SJCRH30 (cell line): ENCODE measurements around the gene OGFOD3. TPM values are rescaled to one million over a fixed set of nuclear protein-coding genes. Genes with fewer than 3 reads are reported as not detected.
A peak's percentile ranks its signal among the peaks of the same experiment; 100 is the strongest.
"Not testable (repeated sequence)": the region's sequence is repeated elsewhere in the genome, so short reads cannot be mapped to it uniquely, and the experiment has no call there.

Source experiments
- DNase-seq, 2 experiments: peaks; one replicate each; pipeline ENCODE4 v3.0.0-alpha.2; 2015 to 2020
- H3K27ac ChIP-seq: fragments of 250-450 bp; sonication (Bioruptor Pico); 2 replicates; pipeline ENCODE4 v1.5.1; 2020; ENCODE audit warnings: mild to moderate bottlenecking, moderate library complexity
- H3K27me3 ChIP-seq: fragments of 250-450 bp; sonication (Bioruptor Pico); 2 replicates; pipeline ENCODE4 v1.5.1; 2020; ENCODE audit warnings: mild to moderate bottlenecking, moderate library complexity
- H3K36me3 ChIP-seq: fragments of 250-450 bp; sonication (Bioruptor Pico); 2 replicates; pipeline ENCODE4 v1.5.1; 2020; ENCODE audit warnings: mild to moderate bottlenecking, moderate library complexity
- H3K4me1 ChIP-seq: fragments of 250-450 bp; sonication (Bioruptor Pico); 2 replicates; pipeline ENCODE4 v1.5.1; 2020; ENCODE audit warnings: mild to moderate bottlenecking, moderate library complexity
- H3K4me3 ChIP-seq: fragments of 250-450 bp; sonication (Bioruptor Pico); 2 replicates; pipeline ENCODE4 v1.5.1; 2020; ENCODE audit warnings: mild to moderate bottlenecking, moderate library complexity
- H3K9me3 ChIP-seq: fragments of 250-450 bp; sonication (Bioruptor Pico); replicated peaks from 2 replicates; pipeline ENCODE4 v1.5.1; 2020; ENCODE audit warnings: mild to moderate bottlenecking, moderate library complexity
- total RNA-seq: library from RNA; depleted of rRNA; stranded (reverse); fragments of >200 nt; shearing (Covaris generic); gene quantifications from 2 replicates; pipeline ENCODE4 v1.2.3, GENCODE V29; 2014

OGFOD3 gene
- total RNA-seq, 1 experiment from 2014 or later = 144 TPM

- DNase-seq, H3K9me3 ChIP-seq, H3K27me3 ChIP-seq, H3K4me3 ChIP-seq, H3K27ac ChIP-seq, H3K36me3 ChIP-seq: not testable (repeated sequence)
- H3K4me1 ChIP-seq = peaks cover 11% of the 10 kb centered on the region
These were observed 34.8 kb upstream of the OGFOD3 start for GRCh38 chr17:82453151-82453550.

GRCh38 chr17:82452162-82452561 lies 33.8 kb upstream of the OGFOD3 start:
- DNase-seq = no peak
- Histone ChIP-seq H3K36me3 (no peaks in the 10 kb centered on the region), H3K9me3 (peaks cover 4% of the 10 kb centered on the region), H3K4me1 (peaks cover 6% of the 10 kb centered on the region), H3K27me3 (no peaks in the 10 kb centered on the region), H3K4me3 (no peak overlapping the region), H3K27ac (no peak overlapping the region)

- Histone ChIP-seq H3K27me3 (no peaks in the 10 kb centered on the region), H3K4me3 (peak within 1 kb of the TSS; percentile 85), H3K27ac (peak within 1 kb of the TSS; percentile 41; the same call in 1 of the 2 replicates), H3K4me1 (peaks cover 6% of the 10 kb centered on the region), H3K36me3 (no peaks in the 10 kb centered on the region), H3K9me3 (peaks cover 4% of the 10 kb centered on the region)
- peak; percentile 97 to 98 for DNase-seq
These were observed 32.1 kb upstream of the OGFOD3 start, which contains the start of gene CYBC1 for GRCh38 chr17:82450357-82451106. Gene CYBC1 (minus strand): TSS chr17:82450752. CDS start chr17:82449254, 1,498 bp downstream.

GRCh38 chr17:82449883-82450356 lies 31.5 kb upstream of the OGFOD3 start:
- peak overlapping the region; percentile 85 for H3K4me3 ChIP-seq
- no peak for DNase-seq
- H3K9me3 ChIP-seq = peaks cover 4% of the 10 kb centered on the region
- H3K4me1 ChIP-seq = peaks cover 6% of the 10 kb centered on the region
- peak overlapping the region; percentile 41; the same call in 1 of the 2 replicates for H3K27ac ChIP-seq
- no peaks in the 10 kb centered on the region for H3K27me3 ChIP-seq
- H3K36me3 ChIP-seq = no peaks in the 10 kb centered on the region

GRCh38 chr17:82449131-82449882 lies 30.9 kb upstream of the OGFOD3 start:
- peaks cover 6% of the 10 kb centered on the region for H3K4me1 ChIP-seq
- H3K36me3 ChIP-seq = no peaks in the 10 kb centered on the region
- no peak overlapping the region for H3K27ac ChIP-seq

GRCh38 chr17:82447876-82448275 lies 29.5 kb upstream of the OGFOD3 start:
- H3K27me3 ChIP-seq = no peaks in the 10 kb centered on the region
- DNase-seq = no peak
- no peak overlapping the region for H3K4me3 ChIP-seq
- no peak overlapping the region for H3K27ac ChIP-seq
- 0 out of 2 replicates have a peak, but pooled peaks cover 3% of the 10 kb centered on the region for H3K36me3 ChIP-seq
- H3K4me1 ChIP-seq = peaks cover 6% of the 10 kb centered on the region
- H3K9me3 ChIP-seq = peaks cover 4% of the 10 kb centered on the region

More at GRCh38 chr17:82449131-82449882, 30.9 kb upstream of the OGFOD3 start:
- DNase-seq = no peak
- no peak overlapping the region for H3K4me3 ChIP-seq
- no peaks in the 10 kb centered on the region for H3K27me3 ChIP-seq
- peaks cover 4% of the 10 kb centered on the region for H3K9me3 ChIP-seq

GRCh38 chr17:82446649-82447048 lies 28.3 kb upstream of the OGFOD3 start:
- Histone ChIP-seq H3K4me1 (peaks cover 6% of the 10 kb centered on the region), H3K27me3 (no peaks in the 10 kb centered on the region), H3K27ac (no peak overlapping the region), H3K9me3 (no peaks in the 10 kb centered on the region), H3K36me3 (0 out of 2 replicates have a peak, but pooled peaks cover 3% of the 10 kb centered on the region), H3K4me3 (no peak overlapping the region)
- DNase-seq = no peak

- H3K36me3 ChIP-seq = 0 out of 2 replicates have a peak, but pooled peaks cover 3% of the 10 kb centered on the region
- no peaks in the 10 kb centered on the region for H3K27me3 ChIP-seq
- no peak overlapping the region for H3K27ac ChIP-seq
- DNase-seq = no peak
- no peaks in the 10 kb centered on the region for H3K9me3 ChIP-seq
- no peak overlapping the region for H3K4me3 ChIP-seq
- peaks cover 2% of the 10 kb centered on the region for H3K4me1 ChIP-seq
These were observed 27.7 kb upstream of the OGFOD3 start for GRCh38 chr17:82446124-82446523.

- H3K9me3 ChIP-seq = no peaks in the 10 kb centered on the region
- H3K36me3 ChIP-seq = 0 out of 2 replicates have a peak, but pooled peaks cover 3% of the 10 kb centered on the region
- H3K27ac ChIP-seq = no peak overlapping the region
- no peaks in the 10 kb centered on the region for H3K27me3 ChIP-seq
- peaks cover 2% of the 10 kb centered on the region for H3K4me1 ChIP-seq
- no peak for DNase-seq
- H3K4me3 ChIP-seq = no peak overlapping the region
These were observed 27.2 kb upstream of the OGFOD3 start for GRCh38 chr17:82445542-82445941.

- peaks cover 5% of the 10 kb centered on the region for H3K4me1 ChIP-seq
- H3K27ac ChIP-seq = no peak overlapping the region
These were observed 26.6 kb upstream of the OGFOD3 start for GRCh38 chr17:82444941-82445521.

GRCh38 chr17:82444284-82444893 lies 26.0 kb upstream of the OGFOD3 start:
- Histone ChIP-seq H3K4me1 (peaks cover 5% of the 10 kb centered on the region), H3K4me3 (no peak overlapping the region), H3K36me3 (0 out of 2 replicates have a peak, but pooled peaks cover 3% of the 10 kb centered on the region), H3K9me3 (no peaks in the 10 kb centered on the region), H3K27me3 (no peaks in the 10 kb centered on the region), H3K27ac (no peak overlapping the region)
- DNase-seq = no peak

More at GRCh38 chr17:82444941-82445521, 26.6 kb upstream of the OGFOD3 start:
- no peak for DNase-seq
- Histone ChIP-seq H3K36me3 (0 out of 2 replicates have a peak, but pooled peaks cover 3% of the 10 kb centered on the region), H3K4me3 (no peak overlapping the region), H3K9me3 (no peaks in the 10 kb centered on the region), H3K27me3 (no peaks in the 10 kb centered on the region)

GRCh38 chr17:82443465-82444283 lies 25.3 kb upstream of the OGFOD3 start:
- Histone ChIP-seq H3K27ac (no peak overlapping the region), H3K4me3 (no peak overlapping the region), H3K9me3 (no peaks in the 10 kb centered on the region), H3K4me1 (peaks cover 5% of the 10 kb centered on the region), H3K36me3 (0 out of 2 replicates have a peak, but pooled peaks cover 3% of the 10 kb centered on the region), H3K27me3 (no peaks in the 10 kb centered on the region)
- no peak for DNase-seq

GRCh38 chr17:82442643-82443464 lies 24.5 kb upstream of the OGFOD3 start:
- Histone ChIP-seq H3K9me3 (no peaks in the 10 kb centered on the region), H3K4me1 (peaks cover 5% of the 10 kb centered on the region), H3K27ac (no peak overlapping the region), H3K4me3 (no peak overlapping the region), H3K36me3 (0 out of 2 replicates have a peak, but pooled peaks cover 3% of the 10 kb centered on the region), H3K27me3 (no peaks in the 10 kb centered on the region)
- no peak for DNase-seq
